Heart left ventricle (tissue), 16 donors: ENCODE measurements around the gene C2CD2L. TPM values are rescaled to one million over a fixed set of nuclear protein-coding genes. Genes with fewer than 3 reads are reported as not detected.

Source experiments
- ATAC-seq, 4 donors: fragments of 200-7000 bp; cut with Tn5 transposase; one replicate each; pipeline ENCODE4 v1.9.1; 2020 to 2022; ENCODE audit warnings: moderate library complexity in 4 of 4, mild to moderate bottlenecking in 3 of 4, moderate number of reproducible peaks in 1 of 4
- DNase-seq, 5 donors: peaks; one replicate each; pipeline ENCODE4 v3.0.0-alpha.2; 2020
- H3K27ac ChIP-seq, 12 donors: fragments of 200-600 bp; sonication (generic) in 4 of 12; one replicate each; pipeline versions ENCODE4 v1.5.0 to v1.8.0; 2016 to 2022; ENCODE audit warnings: mild to moderate bottlenecking in 2 of 12
- H3K27me3 ChIP-seq, 9 donors: fragments of 200-600 bp; sonication (generic) in 2 of 9; one replicate each; pipeline versions ENCODE4 v1.5.1 to v1.8.0; 2016 to 2022; ENCODE audit warnings: mild to moderate bottlenecking in 3 of 9
- H3K36me3 ChIP-seq, 9 donors: fragments of 200-600 bp; sonication (generic) in 2 of 9; one replicate each; pipeline versions ENCODE4 v1.5.0 to v1.8.0; 2018 to 2022; ENCODE audit warnings: mild to moderate bottlenecking in 2 of 9
- H3K4me1 ChIP-seq, 12 donors: fragments of 200-600 bp; sonication (generic) in 4 of 12; one replicate each; pipeline versions ENCODE4 v1.5.0 to v1.8.0; 2016 to 2022; ENCODE audit warnings: mild to moderate bottlenecking in 3 of 12
- H3K4me3 ChIP-seq, 12 donors: fragments of 200-600 bp; sonication (generic) in 4 of 12; one replicate each; pipeline versions ENCODE4 v1.5.0 to v1.8.0; 2017 to 2022; ENCODE audit warnings: mild to moderate bottlenecking in 9 of 12, moderate library complexity in 4 of 12
- H3K9me3 ChIP-seq, 12 donors: fragments of 200-600 bp; sonication (generic) in 4 of 12; one replicate each; pipeline versions ENCODE4 v1.5.0 to v1.8.0; 2016 to 2022; ENCODE audit warnings: mild to moderate bottlenecking in 1 of 12
- POLR2A ChIP-seq, 2 donors: fragments of 450-650 bp; IDR thresholded peaks; one replicate each; pipeline ENCODE4 v1.6.1; 2017; ENCODE audit warnings: antibody characterized with exemption in 2 of 2, mild to moderate bottlenecking in 2 of 2, moderate library complexity in 2 of 2
- WGBS, 4 donors: extraction: QIAGEN DNeasy Blood & Tissue Kit in 2 of 4; methylation state at CpG; one replicate each; pipeline versions ENCODE4 v1.1.5 to v1.1.7; 2013 to 2018; 5-methylcytosine and 5-hydroxymethylcytosine counted together
- intact Hi-C, 10 donors: fragments of 100-400 bp; cut with DNase I; formaldehyde crosslinking; loops; one replicate each; pipeline versions ENCODE4 v1.11.1 to v1.14.2; 2022
- polyA plus RNA-seq, 2 donors: library from polyadenylated mRNA; stranded (reverse); fragments of 200-250 nt; gene quantifications; one replicate each; pipeline ENCODE4 v1.2.3, GENCODE V29; 2013
- total RNA-seq, 9 donors: library from RNA; depleted of rRNA in 2 of 9; stranded (reverse); fragments of >200 nt in 2 of 9; fragmentation: NEBNext Ultra II Directional in 3 of 9; extraction: Animal tissue kit (Norgen Biotek cat#: 25700) in 3 of 9; gene quantifications; one replicate each; pipeline versions ENCODE4 v1.1.0 to v1.2.4, GENCODE V29; 2016 to 2023
- TF ChIP-seq, protein P1 (sequence below), 12 donors: fragments of 200-600 bp; sonication (generic) in 4 of 12; IDR thresholded peaks; one replicate each; pipeline versions ENCODE4 v1.5.0 to v1.8.0; 2018 to 2022; ENCODE audit warnings: antibody characterized with exemption in 12 of 12, mild to moderate bottlenecking in 5 of 12
- donor health status: ischemic (EF 13 %, LVEDD 7.1; RV severe dilation, severe dysfunction).
- donor health status: healthy with polysubstance abuse.
- donor health status: DM: no; HTN: yes; CAD: no.
- donor health status: DM: no; HTN: no; CAD: no.
- donor health status: ischemic (EF 25% LVEDD 6.9; RV normal size, moderate dysfunction).
- donor health status: ischemic (EF 25% LVEDD 5.7; RV mildly dilated, moderate dysfunction).
- donor health status: healthy.
- donor health status: DM: yes; HTN: yes; CAD: no.
- donor health status: ischemic (EF 35%, LVEDD 5.7; RV mildly dilated, moderate dysfunction).
- donor health status: nonischemic (EF 11% LVEDD 7.7; RV severe dilation, severe dysfunction).
- donor health status: DM: yes; HTN: yes; CAD: no.
- donor health status: PGD.
- donor health status: ischemic (EF 29% LVEDD 5.4; RV normal size, mild dysfunction).
- donor health status: nonischemic (EF 23%, LVEDD 6.1; RV moderate dilation, normal function).

The C2CD2L gene
- total and polyA plus RNA-seq, 11 donors: 6.6 to 18.3 (median 11.2) TPM

DNA sequence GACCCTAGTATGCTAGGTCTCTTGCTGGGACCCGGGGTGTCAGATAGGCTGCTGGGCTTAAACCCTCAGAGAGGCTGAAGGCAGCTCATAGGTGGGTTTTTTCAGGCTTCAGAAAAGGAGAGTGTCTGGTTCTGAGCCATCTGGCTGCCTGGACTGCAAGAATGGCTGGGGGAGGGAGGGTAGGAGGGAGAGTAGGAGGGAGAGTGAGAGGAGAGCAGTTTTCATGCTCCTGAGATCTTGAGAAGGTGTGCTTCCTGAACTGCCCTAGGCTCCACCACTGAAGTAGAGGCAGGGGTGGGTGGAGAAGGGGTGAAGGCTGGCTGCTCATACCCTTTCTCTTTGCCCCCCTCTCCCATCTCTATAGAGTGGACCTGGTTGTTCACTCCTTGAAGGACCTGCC lies 17.8 kb upstream of the C2CD2L start:
- intact Hi-C loops: loop anchor here in 1 of 10 donors (10.0 kb wide), 1 partner anchor 105 kb away; no protein-coding TSS in a partner anchor
- no peak for ATAC-seq
- WGBS, 4 donors: 88 to 100% (median 95%) methylated on average over 1 of the region's 1 CpG
- TF ChIP-seq, protein P1, sequence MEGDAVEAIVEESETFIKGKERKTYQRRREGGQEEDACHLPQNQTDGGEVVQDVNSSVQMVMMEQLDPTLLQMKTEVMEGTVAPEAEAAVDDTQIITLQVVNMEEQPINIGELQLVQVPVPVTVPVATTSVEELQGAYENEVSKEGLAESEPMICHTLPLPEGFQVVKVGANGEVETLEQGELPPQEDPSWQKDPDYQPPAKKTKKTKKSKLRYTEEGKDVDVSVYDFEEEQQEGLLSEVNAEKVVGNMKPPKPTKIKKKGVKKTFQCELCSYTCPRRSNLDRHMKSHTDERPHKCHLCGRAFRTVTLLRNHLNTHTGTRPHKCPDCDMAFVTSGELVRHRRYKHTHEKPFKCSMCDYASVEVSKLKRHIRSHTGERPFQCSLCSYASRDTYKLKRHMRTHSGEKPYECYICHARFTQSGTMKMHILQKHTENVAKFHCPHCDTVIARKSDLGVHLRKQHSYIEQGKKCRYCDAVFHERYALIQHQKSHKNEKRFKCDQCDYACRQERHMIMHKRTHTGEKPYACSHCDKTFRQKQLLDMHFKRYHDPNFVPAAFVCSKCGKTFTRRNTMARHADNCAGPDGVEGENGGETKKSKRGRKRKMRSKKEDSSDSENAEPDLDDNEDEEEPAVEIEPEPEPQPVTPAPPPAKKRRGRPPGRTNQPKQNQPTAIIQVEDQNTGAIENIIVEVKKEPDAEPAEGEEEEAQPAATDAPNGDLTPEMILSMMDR (IDR thresholded peaks at IDR 0.05): no peak
- TF ChIP-seq POLR2A (IDR thresholded peaks at IDR 0.05): no peak
- H3K9me3 ChIP-seq: no peaks in the 10 kb centered on the region
- H3K27me3 ChIP-seq: no peaks in the 10 kb centered on the region
- peaks cover 0 to 27% (median 12%) of the 10 kb centered on the region in 9 donors for H3K36me3 ChIP-seq
- no peak overlapping the region for H3K4me3 ChIP-seq
- no peak for DNase-seq
- peaks cover 7 to 39% (median 26%) of the 10 kb centered on the region in 12 donors for H3K4me1 ChIP-seq
- no peak overlapping the region for H3K27ac ChIP-seq

DNA sequence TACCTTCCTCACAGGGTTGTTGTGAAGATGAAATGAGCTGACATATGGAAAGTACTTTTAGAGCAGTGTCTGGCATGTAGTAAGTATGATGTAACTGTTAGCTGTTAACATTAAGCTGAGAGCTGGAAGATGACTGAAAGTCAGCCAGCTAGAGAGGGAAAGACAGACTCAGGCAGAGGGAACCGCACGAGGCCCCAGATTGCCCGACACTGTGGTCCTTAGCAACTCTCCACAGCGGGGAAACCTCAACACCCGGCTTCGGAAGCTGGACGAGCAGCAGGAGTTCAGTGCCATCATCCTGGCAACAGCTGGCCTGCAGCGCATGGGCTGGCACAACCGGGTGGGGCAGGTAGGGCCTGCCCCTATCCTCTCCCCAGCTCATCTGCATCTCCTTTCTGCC lies 16.0 kb upstream of the C2CD2L start:
- peaks cover 0 to 27% (median 12%) of the 10 kb centered on the region in 9 donors for H3K36me3 ChIP-seq
- H3K27ac ChIP-seq: no peak overlapping the region
- no peaks in the 10 kb centered on the region for H3K9me3 ChIP-seq
- no peak for ATAC-seq
- H3K27me3 ChIP-seq: no peaks in the 10 kb centered on the region
- 72 to 79% (median 77%) methylated on average over 9 of the region's 9 CpGs for WGBS, 4 donors
- intact Hi-C loops: loop anchor here in 1 of 10 donors (5.0 to 10.0 kb wide), 2 partner anchors 36 to 104 kb away; no protein-coding TSS in a partner anchor
- peaks cover 6 to 35% (median 20%) of the 10 kb centered on the region in 12 donors for H3K4me1 ChIP-seq
- no peak overlapping the region for H3K4me3 ChIP-seq
- no peak for DNase-seq
- TF ChIP-seq, protein P1 (IDR thresholded peaks at IDR 0.05): no peak
- no peak for TF ChIP-seq POLR2A (IDR thresholded peaks at IDR 0.05)

DNA sequence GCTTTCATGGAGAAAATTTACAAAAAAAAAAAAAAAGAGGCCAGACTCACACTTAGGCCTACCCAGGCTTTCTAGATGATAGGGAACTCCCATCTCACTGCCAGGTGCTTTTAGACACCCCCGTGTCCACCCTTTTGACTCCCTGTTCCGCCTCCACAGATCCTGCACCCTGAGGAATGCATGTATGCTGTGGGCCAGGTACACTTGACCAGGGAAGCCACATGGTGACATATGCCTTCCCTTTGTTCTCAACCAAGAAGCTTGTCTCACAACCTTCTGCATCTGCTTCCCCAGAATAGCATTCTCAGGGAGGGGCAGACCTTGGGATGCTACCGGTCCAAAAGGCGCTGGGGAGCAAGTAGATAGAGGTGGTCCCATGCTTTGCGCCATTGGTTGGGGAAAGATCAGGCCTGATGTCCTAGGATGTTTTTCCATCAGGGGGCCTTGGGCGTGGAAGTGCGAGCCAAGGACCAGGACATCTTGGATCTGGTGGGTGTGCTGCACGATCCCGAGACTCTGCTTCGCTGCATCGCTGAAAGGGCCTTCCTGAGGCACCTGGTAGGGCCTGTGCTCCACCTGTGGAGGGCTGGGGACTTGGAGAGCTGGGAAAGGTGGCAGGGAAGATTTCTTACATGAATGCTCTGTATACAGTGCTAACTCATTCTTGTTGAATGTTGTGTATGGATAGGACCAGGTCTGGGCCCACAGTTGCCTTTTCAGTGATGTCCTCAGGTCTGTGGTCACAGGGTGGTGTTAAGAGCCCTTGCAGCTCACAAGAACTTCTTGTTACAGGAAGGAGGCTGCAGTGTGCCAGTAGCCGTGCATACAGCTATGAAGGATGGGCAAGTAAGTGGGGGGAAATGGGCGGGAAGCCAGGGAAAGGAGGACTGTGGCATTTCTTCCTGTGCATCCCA lies 14.9 kb upstream of the C2CD2L start:
- WGBS, 4 donors: 82 to 88% (median 87%) methylated on average over 13 of the region's 13 CpGs
- Histone ChIP-seq H3K9me3 (no peaks in the 10 kb centered on the region), H3K36me3 (peaks cover 0 to 35% (median 21%) of the 10 kb centered on the region in 9 donors), H3K4me1 (peaks cover 6 to 33% (median 19%) of the 10 kb centered on the region in 12 donors), H3K27ac (peak overlapping the region in 1 of 12 donors; percentile 97), H3K4me3 (peak overlapping the region in 1 of 12 donors; percentile 84), H3K27me3 (no peaks in the 10 kb centered on the region)
- ATAC-seq (no peak), DNase-seq (no peak)
- no peak for TF ChIP-seq POLR2A (IDR thresholded peaks at IDR 0.05)
- TF ChIP-seq, protein P1 (IDR thresholded peaks at IDR 0.05): no peak
- intact Hi-C loops: loop anchor here in 1 of 10 donors (5.0 to 10.0 kb wide), 2 partner anchors 35 to 103 kb away; no protein-coding TSS in a partner anchor
